IMR-90 (cell line): ENCODE data around the gene ALOX12B. TPM values are rescaled to one million over a fixed set of nuclear protein-coding genes. Genes with fewer than 3 reads are reported as not detected.

Experiments used
- ATAC-seq: fragments of 200-7000 bp; cut with Tn5 transposase; 2 replicates; pipeline ENCODE4 v1.9.1; 2020; ENCODE audit warnings: low read depth, mild to moderate bottlenecking, moderate library complexity
- BruUV-seq: library from RNA; stranded (reverse); fragments of 400-500 nt; replicated peaks from 2 replicates; lab custom pipeline; 2021; lab: Mats Ljungman, UMichigan
- CTCF ChIA-PET: fragments of 300-600 bp; formaldehyde crosslinking; extraction: SDS; loops from one replicate; lab custom pipeline; 2021; ENCODE audit warnings: antibody characterized with exemption; lab: Yijun Ruan, JAX
- POLR2A ChIA-PET: fragments of 300-600 bp; sonication (Branson Sonifier 250); formaldehyde crosslinking; loops from one replicate; lab custom pipeline; 2022; ENCODE audit warnings: antibody characterized with exemption; ENCODE audit not compliant: unreplicated experiment; lab: Charles Lee
- DNase-seq: peaks from one replicate; pipeline ENCODE4 v3.0.0; 2013
- H2AFZ ChIP-seq: replicated peaks from 2 replicates; pipeline ENCODE3; 2013; ENCODE audit warnings: low read length, mild to moderate bottlenecking; ENCODE audit not compliant: poor library complexity
- H2AK5ac ChIP-seq: 2 replicates; pipeline ENCODE4 v1.6.1; 2013; ENCODE audit warnings: low read depth, low read length, inconsistent platforms
- H2AK9ac ChIP-seq: replicated peaks from 2 replicates; pipeline ENCODE3; 2013; ENCODE audit warnings: mild to moderate bottlenecking, low read depth, low read length, moderate library complexity; ENCODE audit not compliant: poor library complexity
- H2BK120ac ChIP-seq: 2 replicates; pipeline ENCODE4 v1.6.1; 2013; ENCODE audit warnings: low read depth, low read length, inconsistent platforms
- H2BK15ac ChIP-seq: 3 replicates; pipeline ENCODE4 v1.6.1; 2013; ENCODE audit warnings: low read depth, low read length, inconsistent platforms
- H2BK20ac ChIP-seq: 2 replicates; pipeline ENCODE4 v1.6.1; 2013; ENCODE audit warnings: low read depth, mild to moderate bottlenecking, inconsistent platforms, low read length, moderate library complexity
- H2BK5ac ChIP-seq: 2 replicates; pipeline ENCODE4 v1.6.1; 2013; ENCODE audit warnings: mild to moderate bottlenecking, low read depth, low read length, inconsistent platforms; ENCODE audit not compliant: poor library complexity, severe bottlenecking
- H3K14ac ChIP-seq: replicated peaks from 2 replicates; pipeline ENCODE4 v1.6.1; 2013; ENCODE audit warnings: low read depth, low read length, inconsistent platforms
- H3K18ac ChIP-seq: 2 replicates; pipeline ENCODE4 v1.6.1; 2013; ENCODE audit warnings: low read depth, low read length, control low read depth
- H3K23ac ChIP-seq: 2 replicates; pipeline ENCODE4 v1.6.1; 2013; ENCODE audit warnings: low read depth, low read length, inconsistent platforms
- H3K27ac ChIP-seq: 2 replicates; pipeline ENCODE4 v1.5.1; 2013; ENCODE audit warnings: mild to moderate bottlenecking, control low read depth, low read length; ENCODE audit not compliant: insufficient read depth
- H3K27me3 ChIP-seq: 2 replicates; pipeline ENCODE4 v1.6.1; 2013; ENCODE audit warnings: low read length; ENCODE audit not compliant: control insufficient read depth, insufficient read depth
- H3K36me3 ChIP-seq: 2 replicates; pipeline ENCODE4 v1.6.1; 2013; ENCODE audit warnings: low read length, mixed read lengths; ENCODE audit not compliant: control insufficient read depth, insufficient read depth
- H3K4ac ChIP-seq: 2 replicates; pipeline ENCODE4 v1.6.1; 2013; ENCODE audit warnings: low read depth, low read length, inconsistent platforms
- H3K4me1 ChIP-seq: 2 replicates; pipeline ENCODE4 v1.6.1; 2013; ENCODE audit warnings: low read length, mixed read lengths; ENCODE audit not compliant: control insufficient read depth, insufficient read depth
- H3K4me2 ChIP-seq: 2 replicates; pipeline ENCODE4 v1.6.1; 2013; ENCODE audit warnings: low read depth, mild to moderate bottlenecking, control low read depth, low read length, moderate library complexity
- H3K4me3 ChIP-seq: 2 replicates; pipeline ENCODE4 v1.5.1; 2013; ENCODE audit warnings: low read depth, mild to moderate bottlenecking, control low read depth, low read length, moderate library complexity; ENCODE audit not compliant: insufficient read depth
- H3K56ac ChIP-seq: 2 replicates; pipeline ENCODE4 v1.6.1; 2013; ENCODE audit warnings: low read length, inconsistent platforms; ENCODE audit not compliant: insufficient read depth; ENCODE audit errors: extremely low read depth
- H3K79me1 ChIP-seq, 2 experiments: 2 replicates each; pipeline ENCODE4 v1.6.1; 2013; ENCODE audit warnings: low read length in 2 of 2, inconsistent platforms in 1 of 2, low read depth in 1 of 2
- H3K9ac ChIP-seq: 2 replicates; pipeline ENCODE4 v1.6.1; 2013; ENCODE audit warnings: low read depth, low read length, control low read depth
- H3K9me1 ChIP-seq: 2 replicates; pipeline ENCODE4 v1.6.1; 2013; ENCODE audit warnings: low read length, inconsistent platforms; ENCODE audit not compliant: insufficient read depth
- H3K9me3 ChIP-seq: 2 replicates; pipeline ENCODE4 v1.6.1; 2013; ENCODE audit warnings: low read length; ENCODE audit not compliant: control insufficient read depth, insufficient read depth
- H4K20me1 ChIP-seq: 2 replicates; pipeline ENCODE4 v1.6.1; 2013; ENCODE audit warnings: low read length, inconsistent platforms; ENCODE audit not compliant: insufficient read depth
- H4K5ac ChIP-seq: 2 replicates; pipeline ENCODE4 v1.6.1; 2013; ENCODE audit warnings: mild to moderate bottlenecking, low read depth, low read length, control low read depth
- H4K8ac ChIP-seq, 2 experiments: 2 replicates each; pipeline ENCODE4 v1.6.1; 2013; ENCODE audit warnings: low read depth in 2 of 2, low read length in 2 of 2, control low read depth in 1 of 2, inconsistent platforms in 1 of 2
- H4K91ac ChIP-seq: 2 replicates; pipeline ENCODE4 v1.6.1; 2013; ENCODE audit warnings: low read depth, low read length, inconsistent platforms; ENCODE audit not compliant: insufficient read depth
- ELK1 ChIP-seq: fragments of 150-350 bp; IDR thresholded peaks from 2 replicates; pipeline ENCODE4 v1.6.1; 2016; ENCODE audit warnings: low read depth, mild to moderate bottlenecking, low read length, moderate library complexity, borderline replicate concordance
- FOS ChIP-seq: fragments of 150-350 bp; IDR thresholded peaks from 2 replicates; pipeline ENCODE4 v1.6.1; 2016; ENCODE audit warnings: low read depth, low read length
- MAFK ChIP-seq: IDR thresholded peaks from 2 replicates; pipeline ENCODE4 v1.6.1; 2012; ENCODE audit warnings: low read depth, low read length, improper control_type of control experiment
- NFE2L2 ChIP-seq: fragments of 150-350 bp; IDR thresholded peaks from 2 replicates; pipeline ENCODE4 v1.6.1; 2016; ENCODE audit warnings: low read depth, mild to moderate bottlenecking, low read length
- RAD21 ChIP-seq: IDR thresholded peaks from 2 replicates; pipeline ENCODE4 v1.6.1; 2012; ENCODE audit warnings: low read length, improper control_type of control experiment
- SMC3 ChIP-seq: fragments of 150-350 bp; IDR thresholded peaks from 2 replicates; pipeline ENCODE4 v1.6.1; 2016; ENCODE audit warnings: low read depth, mild to moderate bottlenecking, antibody characterized with exemption, low read length, moderate library complexity
- USF2 ChIP-seq: fragments of 150-350 bp; IDR thresholded peaks from 2 replicates; pipeline ENCODE4 v1.6.1; 2017; ENCODE audit warnings: mild to moderate bottlenecking, antibody characterized with exemption, low read length, low read depth
- WGBS, 2 experiments: methylation state at CpG; one replicate each; pipeline versions ENCODE4 v1.1.5 to v1.1.7; 2013; ENCODE audit warnings: missing lambda C conversion rate in 2 of 2; ENCODE audit not compliant: insufficient read length in 1 of 2; ENCODE audit errors: extremely low coverage in 2 of 2; 5-methylcytosine and 5-hydroxymethylcytosine counted together
- dilution Hi-C: fragments of 300-500 bp; cut with HindIII; formaldehyde crosslinking; loops from one replicate; pipeline ENCODE4 v1.14.3; 2018; ENCODE audit warnings: low sequenced_read_pairs; ENCODE audit not compliant: unreplicated experiment
- in situ Hi-C: fragments of 300-500 bp; cut with MboI; formaldehyde crosslinking; loops from 3 replicates; pipeline ENCODE4 v1.14.3; 2019; ENCODE audit warnings: low sequenced_read_pairs, inconsistent platforms, mixed read lengths
- intact Hi-C: fragments of 100-400 bp; cut with micrococcal nuclease; formaldehyde crosslinking; loops from 2 replicates; pipeline ENCODE4 v1.10.0; 2022
- polyA plus RNA-seq, 3 experiments: library from polyadenylated mRNA; depleted of rRNA; stranded (reverse); fragments of >200 nt; gene quantifications; 2 replicates each; pipeline ENCODE4 v1.2.3, GENCODE V29; 2012; ENCODE audit warnings: low replicate concordance in 1 of 3
- total RNA-seq: library from RNA; depleted of rRNA; stranded (reverse); fragments of >200 nt; gene quantifications from 2 replicates; pipeline ENCODE4 v1.2.3, GENCODE V29; 2012

ALOX12B gene
- total and polyA plus RNA-seq, 2 of the 4 experiments (the other 2 are of a cell fraction): not detected

GRCh38 chr17:8046929-8047768, 40.4 kb downstream of the ALOX12B start (continued):
- TF ChIP-seq NFE2L2: no peak

GRCh38 chr17:8046306-8046928, 41.1 kb downstream of the ALOX12B start:
- Histone ChIP-seq H3K4me1 (no peaks in the 10 kb centered on the region), H2BK15ac (no peak overlapping the region), H4K91ac (no peak overlapping the region), H3K4ac (no peak overlapping the region), H3K79me1 (no peaks in the 10 kb centered on the region), H3K36me3 (no peaks in the 10 kb centered on the region), H3K27ac (no peak overlapping the region), H3K9me3 (no peaks in the 10 kb centered on the region), H2AFZ (peak overlapping the region; percentile 14), H2AK5ac (no peak overlapping the region), H4K8ac (no peak overlapping the region), H2BK120ac (no peak overlapping the region), H3K56ac (no peak overlapping the region), H2BK20ac (no peak overlapping the region), H3K9me1 (no peaks in the 10 kb centered on the region), H4K5ac (no peak overlapping the region), H2AK9ac (no peak overlapping the region), H4K20me1 (no peaks in the 10 kb centered on the region), H3K27me3 (peaks cover 61% of the 10 kb centered on the region), H3K9ac (no peak overlapping the region), H3K18ac (no peak overlapping the region), H3K4me2 (no peak overlapping the region), H2BK5ac (no peak overlapping the region), H3K23ac (no peak overlapping the region), H3K4me3 (no peak overlapping the region), H3K14ac (no peak overlapping the region)
- DNase-seq (no peak), ATAC-seq (no peak)
- no TSS peak for BruUV-seq
- WGBS, 2 experiments: 75% methylated on average over 1 of the region's 11 CpGs; no CpG with 5 or more reads in 1 of the 2 experiments
- intact Hi-C loops (no loop called here), dilution Hi-C loops (no loop called here), in situ Hi-C loops (loop anchor here (10.0 kb wide), 1 partner anchor 132 kb away; the partner anchor contains the start of gene RNF227)
- TF ChIP-seq SMC3: no peak
- no peak for TF ChIP-seq MAFK
- no peak for TF ChIP-seq RAD21
- TF ChIP-seq FOS: no peak
- TF ChIP-seq USF2: no peak
- TF ChIP-seq ELK1: no peak
- CTCF ChIA-PET: interaction anchor here (1.0 kb wide), 1 partner anchor 14 kb away, joined by 3 read pairs; no protein-coding TSS in a partner anchor
- POLR2A ChIA-PET: no interaction called here
